SU-DHL-6 (cell line): Measurements from ENCODE around the gene TIGD1.

Source experiments
- EZH2phosphoT487 ChIP-seq: fragments of 200-600 bp; sonication (generic), shearing (Covaris generic); conservative IDR thresholded peaks from 2 replicates; pipeline ENCODE4 v1.6.1; 2018; ENCODE audit warnings: mild to moderate bottlenecking, antibody characterized with exemption, low read length, moderate library complexity, mixed read lengths
- TF ChIP-seq, protein P1 (sequence below): fragments of 200-600 bp; sonication (generic); IDR thresholded peaks from one replicate; pipeline ENCODE4 v1.5.1; 2017; ENCODE audit warnings: antibody characterized with exemption, mild to moderate bottlenecking, low read length, moderate library complexity; ENCODE audit not compliant: insufficient read depth, poor library complexity, severe bottlenecking

DNA sequence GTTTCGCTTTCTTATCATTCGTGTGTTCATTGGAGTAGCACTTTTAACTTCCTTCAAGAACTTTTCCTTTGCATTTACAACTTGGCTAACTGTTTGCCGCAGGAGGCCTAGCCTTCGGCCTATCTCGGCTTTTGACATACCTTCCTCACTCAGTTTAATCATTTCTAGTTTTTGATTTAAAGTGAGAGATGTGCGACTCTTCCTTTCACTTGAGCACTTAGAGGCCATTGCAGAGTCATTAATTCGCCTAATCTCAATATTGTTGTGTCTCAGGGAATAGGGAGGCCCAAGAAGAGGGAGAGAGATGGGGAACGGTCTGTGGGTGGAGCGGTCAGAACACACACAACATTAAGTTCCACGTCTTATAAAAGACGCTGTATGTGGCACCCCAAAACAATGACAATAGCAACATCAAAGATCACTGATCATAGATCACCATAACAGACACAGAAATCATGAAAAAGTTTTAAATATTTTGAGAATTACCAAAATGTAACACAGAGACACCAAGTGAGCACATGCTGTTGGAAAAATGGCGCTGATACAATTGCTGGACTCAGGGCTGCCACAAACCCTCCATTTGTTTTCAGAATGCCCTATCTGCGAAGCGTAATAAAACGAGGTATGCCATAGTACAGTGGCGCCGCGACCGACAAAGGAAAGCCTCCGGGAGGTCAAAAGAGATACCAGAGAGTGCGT is 553 bp downstream of the TIGD1 start:
- TF ChIP-seq, protein P1, sequence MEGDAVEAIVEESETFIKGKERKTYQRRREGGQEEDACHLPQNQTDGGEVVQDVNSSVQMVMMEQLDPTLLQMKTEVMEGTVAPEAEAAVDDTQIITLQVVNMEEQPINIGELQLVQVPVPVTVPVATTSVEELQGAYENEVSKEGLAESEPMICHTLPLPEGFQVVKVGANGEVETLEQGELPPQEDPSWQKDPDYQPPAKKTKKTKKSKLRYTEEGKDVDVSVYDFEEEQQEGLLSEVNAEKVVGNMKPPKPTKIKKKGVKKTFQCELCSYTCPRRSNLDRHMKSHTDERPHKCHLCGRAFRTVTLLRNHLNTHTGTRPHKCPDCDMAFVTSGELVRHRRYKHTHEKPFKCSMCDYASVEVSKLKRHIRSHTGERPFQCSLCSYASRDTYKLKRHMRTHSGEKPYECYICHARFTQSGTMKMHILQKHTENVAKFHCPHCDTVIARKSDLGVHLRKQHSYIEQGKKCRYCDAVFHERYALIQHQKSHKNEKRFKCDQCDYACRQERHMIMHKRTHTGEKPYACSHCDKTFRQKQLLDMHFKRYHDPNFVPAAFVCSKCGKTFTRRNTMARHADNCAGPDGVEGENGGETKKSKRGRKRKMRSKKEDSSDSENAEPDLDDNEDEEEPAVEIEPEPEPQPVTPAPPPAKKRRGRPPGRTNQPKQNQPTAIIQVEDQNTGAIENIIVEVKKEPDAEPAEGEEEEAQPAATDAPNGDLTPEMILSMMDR = no peak
- no peak for TF ChIP-seq EZH2phosphoT487
